Cardiac fibroblast (primary cell): ENCODE measurements around the gene HBM.
"Not testable (repeated sequence)": the region's sequence is repeated elsewhere in the genome, so short reads cannot be mapped to it uniquely, and the experiment has no call there.

ENCODE experiments used
- DNase-seq, 2 donors: peaks; one replicate each; pipeline versions ENCODE4 v3.0.0 to v3.0.0-alpha.2; 2010; ENCODE audit warnings: low read depth in 2 of 2
- H3K4me3 ChIP-seq, 2 donors: replicated peaks in 1 of 2; 1 replicate in 1 of 2; 2 replicates in 1 of 2; pipeline ENCODE4 v1.5.1; 2011; ENCODE audit warnings: low read depth in 2 of 2, low read length in 2 of 2, mild to moderate bottlenecking in 2 of 2, moderate library complexity in 1 of 2
- CTCF ChIP-seq: IDR thresholded peaks from one replicate; pipeline ENCODE4 v1.5.1; 2011; ENCODE audit warnings: low read depth, mild to moderate bottlenecking, low read length, inconsistent platforms

HBM gene

GRCh38 chr16:144797-145252 lies 21.0 kb upstream of the HBM start:
- no peak for DNase-seq
- no peak overlapping the region for H3K4me3 ChIP-seq
- no peak for TF ChIP-seq CTCF

- TF ChIP-seq CTCF: no peak
- DNase-seq: no peak
- no peak overlapping the region for H3K4me3 ChIP-seq
Observed at GRCh38 chr16:146646-147045, 19.1 kb upstream of the HBM start.

GRCh38 chr16:149024-149660 lies 16.6 kb upstream of the HBM start:
- no peak for TF ChIP-seq CTCF
- H3K4me3 ChIP-seq: no peak overlapping the region
- DNase-seq: peak in 1 of 2 donors; percentile 38

- TF ChIP-seq CTCF: no peak
- no peak within 1 kb of the TSS for H3K4me3 ChIP-seq
- DNase-seq: no peak
Observed at GRCh38 chr16:152141-153128, 13.3 kb upstream of the HBM start, which contains the start of gene HBZ. TSS of gene HBZ (plus strand) at chr16:152644. CDS start at chr16:152910, 266 bp downstream.

- H3K4me3 ChIP-seq, DNase-seq: not testable (repeated sequence)
Observed at GRCh38 chr16:153129-153521, 12.7 kb upstream of the HBM start.

GRCh38 chr16:153550-154216 lies 12.1 kb upstream of the HBM start:
- not testable (repeated sequence) for DNase-seq, H3K4me3 ChIP-seq

GRCh38 chr16:154217-155030 lies 11.4 kb upstream of the HBM start:
- no peak for DNase-seq
- no peak for TF ChIP-seq CTCF
- peak overlapping the region; percentile 44 to 52 for H3K4me3 ChIP-seq
